ENCODE results near the gene SRD5A1. TPM values are rescaled to one million over a fixed set of nuclear protein-coding genes. Genes with fewer than 3 reads are reported as not detected.

Gene SRD5A1
- total and polyA plus RNA-seq, 2 of the 8 experiments (the other 6 are each of a cell fraction or from before 2014, with no cell fraction given) = 34.7 to 42.4 TPM

- Histone ChIP-seq H3K27me3 (replicated peaks in 1 of 4; ENCODE audit: control insufficient read depth in 3 of 4, extremely low read depth in 1 of 4, insufficient read depth in 3 of 4, low read length in 3 of 4) (no peaks in the 10 kb centered on the region; a peak in 1 of 7 replicates), H4K20me1 (replicated peaks in 1 of 2; ENCODE audit: control insufficient read depth in 1 of 2, insufficient read depth in 2 of 2, low read length in 2 of 2) (peaks cover 0 to 2% of the 10 kb centered on the region in 2 experiments), H3K23ac (ENCODE audit: insufficient read length) (no peak overlapping the region), H3K4me1 (replicated peaks in 1 of 4; ENCODE audit: control insufficient read depth in 3 of 4, insufficient read depth in 4 of 4, low read length in 3 of 4) (no peaks in the 10 kb centered on the region), H4K8ac (ENCODE audit: extremely low read depth, insufficient read depth, low read length) (no peak overlapping the region), H2BK12ac (ENCODE audit: low read depth, low read length) (no peak overlapping the region), H2BK5ac (ENCODE audit: low read depth, low read length) (no peak overlapping the region), H2AFZ (ENCODE audit: low read length) (no peak overlapping the region), H3K9ac (replicated peaks in 1 of 4; ENCODE audit: extremely low read depth in 1 of 4, low read depth in 3 of 4, low read length in 3 of 4) (no peak overlapping the region), H3K27ac (ENCODE audit: low read depth, low read length) (no peak overlapping the region), H3K4me3 (ENCODE audit: extremely low read depth in 1 of 4, insufficient read depth in 2 of 4, low read depth in 3 of 4, low read length in 4 of 4) (no peak overlapping the region), H3K4me2 (ENCODE audit: insufficient read depth in 1 of 2, low read depth in 2 of 2, low read length in 2 of 2) (no peak overlapping the region), H2AK5ac (ENCODE audit: low read depth, low read length) (no peak overlapping the region), H3K79me2 (ENCODE audit: control insufficient read depth in 1 of 2, insufficient read depth in 2 of 2, low read length in 2 of 2) (no peaks in the 10 kb centered on the region), H4K91ac (replicated peaks; ENCODE audit: insufficient read length, low read length) (no peak overlapping the region), H3K56ac (replicated peaks; ENCODE audit: insufficient read length, low read depth, low read length) (peak overlapping the region; percentile 71), H2BK15ac (ENCODE audit: low read length) (no peak overlapping the region), H3K36me3 (ENCODE audit: control insufficient read depth in 2 of 4, insufficient read depth in 4 of 4, low read length in 3 of 4) (no peaks in the 10 kb centered on the region), H2BK120ac (replicated peaks; ENCODE audit: low read depth, low read length) (no peak overlapping the region), H3K23me2 (ENCODE audit: low read depth, low read length) (peaks cover 3% of the 10 kb centered on the region; the same call in 1 of the 2 replicates), H2BK20ac (ENCODE audit: low read length) (no peak overlapping the region), H3K79me1 (ENCODE audit: low read depth, low read length) (no peaks in the 10 kb centered on the region), H4K5ac (ENCODE audit: insufficient read length, low read depth, low read length) (no peak overlapping the region), H3K14ac (ENCODE audit: insufficient read length) (no peak overlapping the region), H3K18ac (ENCODE audit: extremely low read depth, low read length) (no peak overlapping the region), H3K9me3 (ENCODE audit: insufficient read depth in 2 of 2, low read depth in 1 of 2, low read length in 1 of 2) (peaks cover 3% of the 10 kb centered on the region in 2 experiments; a peak in 2 of 4 replicates), H3K4ac (replicated peaks; ENCODE audit: insufficient read length, low read depth, low read length) (no peak overlapping the region)
- FAIRE-seq (no peak), DNase-seq (ENCODE audit: low read depth in 1 of 2, low spot score in 2 of 2) (no peak)
- ChIA-PET POLR2A (ENCODE audit: partially characterized antibody) (interaction anchor here (1.3 to 1.5 kb wide), 2 partner anchors 9 to 49 kb away, joined by 5 to 6 read pairs; partner anchors contain the start of genes NSUN2 and SRD5A1), CTCF (ENCODE audit: partially characterized antibody) (interaction anchor here (0.8 kb wide), 1 partner anchor 11 kb away, joined by 3 read pairs; no protein-coding TSS in a partner anchor)
- WGBS, 2 experiments (ENCODE audit: extremely low coverage in 1 of 2, insufficient coverage in 1 of 2, insufficient read length in 1 of 2, insufficient replicate concordance in 2 of 2, low coverage in 1 of 2, low lambda C conversion rate in 2 of 2, missing lambda C conversion rate in 1 of 2) = 51% methylated on average over 2 of the region's 2 CpGs; no CpG with 5 or more reads in 1 of the 2 experiments
- TF ChIP-seq RBBP5 (IDR thresholded peaks at IDR 0.05; ENCODE audit: borderline replicate concordance, low read depth, low read length) (no peak), SRF (IDR thresholded peaks at IDR 0.05; ENCODE audit: low read depth, low read length) (no peak), KDM1A (IDR thresholded peaks at IDR 0.05; ENCODE audit: borderline replicate concordance, low read length) (no peak), RXRA (IDR thresholded peaks at IDR 0.05; ENCODE audit: insufficient read depth, low read depth, low read length) (no peak), SP1 (IDR thresholded peaks at IDR 0.05; ENCODE audit: low read depth, low read length) (no peak), HDAC6 (IDR thresholded peaks at IDR 0.05; ENCODE audit: low read depth, low read length) (no peak), POU5F1 (IDR thresholded peaks at IDR 0.05; ENCODE audit: low read depth, low read length) (no peak), TAF7 (optimal IDR thresholded peaks at IDR 0.05; ENCODE audit: borderline replicate concordance, low read depth, low read length) (no peak), EP300 (IDR thresholded peaks at IDR 0.05; ENCODE audit: borderline replicate concordance in 1 of 2, low read depth in 2 of 2, low read length in 2 of 2) (no peak), USF2 (IDR thresholded peaks at IDR 0.05; ENCODE audit: low read length) (no peak), RAD21 (IDR thresholded peaks at IDR 0.05 in 1 of 2, conservative IDR thresholded peaks at IDR 0.05 in 1 of 2; ENCODE audit: low read depth in 2 of 2, low read length in 2 of 2) (no peak), ASH2L (IDR thresholded peaks at IDR 0.05; ENCODE audit: low read length) (no peak)
Observed at GRCh38 chr5:6681682-6682081, 48.4 kb downstream of the SRD5A1 start.

All from H1 (cell line).